Caco-2 (cell line): ENCODE data around the gene RUNX2. TPM values are rescaled to one million over a fixed set of nuclear protein-coding genes. Genes with fewer than 3 reads are reported as not detected.

Experiments
- BruUV-seq: library from RNA; stranded (reverse); fragments of 400-500 nt; replicated peaks from 2 replicates; lab custom pipeline; 2021; lab: Mats Ljungman, UMichigan
- CTCF ChIA-PET: fragments of 300-600 bp; sonication (Branson Sonifier 250); formaldehyde crosslinking; loops from one replicate; lab custom pipeline; 2022; ENCODE audit warnings: antibody characterized with exemption; lab: Charles Lee
- POLR2A ChIA-PET: fragments of 300-600 bp; sonication (Branson Sonifier 250); formaldehyde crosslinking; loops from one replicate; lab custom pipeline; 2022; ENCODE audit warnings: antibody characterized with exemption; lab: Charles Lee
- DNase-seq, 2 experiments: peaks; one replicate each; pipeline versions ENCODE4 v3.0.0 to v3.0.0-alpha.2; 2020 to 2022
- H3K27me3 ChIP-seq: replicated peaks from 2 replicates; pipeline ENCODE4 v1.6.0; 2011; ENCODE audit warnings: low read length; ENCODE audit not compliant: control insufficient read depth, insufficient read depth
- H3K36me3 ChIP-seq: 2 replicates; pipeline ENCODE4 v1.5.1; 2011; ENCODE audit warnings: low read length; ENCODE audit not compliant: control insufficient read depth, insufficient read depth
- H3K4me1 ChIP-seq: fragments of 250-450 bp; sonication (Bioruptor Pico); 2 replicates; pipeline ENCODE4 v1.5.1; 2020; ENCODE audit warnings: mild to moderate bottlenecking
- H3K4me3 ChIP-seq: 2 replicates; pipeline ENCODE4 v1.5.1; 2011; ENCODE audit warnings: low read depth, mild to moderate bottlenecking, control low read depth, low read length
- H3K9me3 ChIP-seq: fragments of 250-450 bp; sonication (Bioruptor Pico); 2 replicates; pipeline ENCODE4 v1.5.1; 2020; ENCODE audit warnings: mild to moderate bottlenecking, moderate library complexity
- H3K27ac Mint-ChIP-seq: one replicate; pipeline ENCODE4 v1.8.0; 2022; ENCODE audit warnings: mixed read lengths; ENCODE audit not compliant: unreplicated experiment
- H3K27me3 Mint-ChIP-seq: one replicate; pipeline ENCODE4 v1.8.0; 2022; ENCODE audit warnings: mixed read lengths; ENCODE audit not compliant: insufficient read depth, unreplicated experiment
- H3K36me3 Mint-ChIP-seq: one replicate; pipeline ENCODE4 v1.8.0; 2022; ENCODE audit warnings: mild to moderate bottlenecking, mixed read lengths; ENCODE audit not compliant: insufficient read depth, unreplicated experiment
- H3K4me1 Mint-ChIP-seq: one replicate; pipeline ENCODE4 v1.8.0; 2022; ENCODE audit warnings: low read depth, mixed read lengths; ENCODE audit not compliant: unreplicated experiment
- H3K4me3 Mint-ChIP-seq: one replicate; pipeline ENCODE4 v1.8.0; 2022; ENCODE audit warnings: mild to moderate bottlenecking, moderate library complexity, mixed read lengths; ENCODE audit not compliant: unreplicated experiment
- H3K9me3 Mint-ChIP-seq: one replicate; pipeline ENCODE4 v1.8.0; 2022; ENCODE audit warnings: mixed read lengths; ENCODE audit not compliant: unreplicated experiment
- CTCF ChIP-seq, 2 experiments: fragments of 200-600 bp in 1 of 2; IDR thresholded peaks; 1 replicate in 1 of 2; 2 replicates in 1 of 2; pipeline versions ENCODE4 v1.5.1 to v1.8.0; 2011 to 2022; ENCODE audit warnings: antibody characterized with exemption in 1 of 2, control low read depth in 1 of 2, inconsistent platforms in 1 of 2, low read depth in 1 of 2, low read length in 1 of 2, mild to moderate bottlenecking in 1 of 2, moderate library complexity in 1 of 2; ENCODE audit not compliant: insufficient read depth in 1 of 2, severe bottlenecking in 1 of 2, unreplicated experiment in 1 of 2
- intact Hi-C: fragments of 100-400 bp; cut with micrococcal nuclease; formaldehyde crosslinking; loops from one replicate; pipeline ENCODE4 v1.10.0; 2022; ENCODE audit not compliant: unreplicated experiment
- total RNA-seq: library from RNA; stranded (reverse); gene quantifications from 2 replicates; pipeline ENCODE4 v1.2.3, GENCODE V29; 2022

Gene RUNX2
- total RNA-seq, 1 experiment from 2014 or later, result not detected

- DNase-seq, result no peak
- no TSS peak for BruUV-seq
- Mint-ChIP-seq H3K27ac (no peak overlapping the region), H3K36me3 (no peaks in the 10 kb centered on the region), H3K4me3 (no peak overlapping the region), H3K27me3 (no peaks in the 10 kb centered on the region), H3K4me1 (no peaks in the 10 kb centered on the region), H3K9me3 (no peaks in the 10 kb centered on the region)
- Histone ChIP-seq H3K27me3 (no peaks in the 10 kb centered on the region; the same call in none of the 2 replicates), H3K4me3 (no peak overlapping the region), H3K4me1 (no peaks in the 10 kb centered on the region), H3K36me3 (no peaks in the 10 kb centered on the region), H3K9me3 (no peaks in the 10 kb centered on the region)
- TF ChIP-seq CTCF (IDR thresholded peaks at IDR 0.05; ENCODE audit: insufficient read depth in 1 of 2, low read depth in 1 of 2, low read length in 1 of 2, severe bottlenecking in 1 of 2, unreplicated experiment in 1 of 2), result no peak
- intact Hi-C loops, result no loop called here
- ChIA-PET CTCF (no interaction called here), POLR2A (no interaction called here)
These were observed 105.6 kb downstream of the RUNX2 start for GRCh38 chr6:45433533-45434380.

GRCh38 chr6:45434381-45434700, 106.2 kb downstream of the RUNX2 start:
- no peak for TF ChIP-seq CTCF (IDR thresholded peaks at IDR 0.05; ENCODE audit: insufficient read depth in 1 of 2, low read depth in 1 of 2, low read length in 1 of 2, severe bottlenecking in 1 of 2, unreplicated experiment in 1 of 2)
- H3K4me3 Mint-ChIP-seq, result no peak overlapping the region
- H3K27me3 ChIP-seq, result no peaks in the 10 kb centered on the region; the same call in none of the 2 replicates
- no peaks in the 10 kb centered on the region for H3K9me3 Mint-ChIP-seq
- no peaks in the 10 kb centered on the region for H3K27me3 Mint-ChIP-seq
- H3K4me1 ChIP-seq, result no peaks in the 10 kb centered on the region
- H3K36me3 Mint-ChIP-seq, result no peaks in the 10 kb centered on the region
- DNase-seq, result no peak
- H3K27ac Mint-ChIP-seq, result no peak overlapping the region
- BruUV-seq, result no TSS peak
- no peak overlapping the region for H3K4me3 ChIP-seq
- ChIA-PET CTCF (no interaction called here), POLR2A (no interaction called here)
- H3K4me1 Mint-ChIP-seq, result no peaks in the 10 kb centered on the region
- H3K36me3 ChIP-seq, result no peaks in the 10 kb centered on the region
- intact Hi-C loops, result no loop called here
- H3K9me3 ChIP-seq, result no peaks in the 10 kb centered on the region

- Histone ChIP-seq H3K4me1 (no peaks in the 10 kb centered on the region), H3K36me3 (no peaks in the 10 kb centered on the region), H3K9me3 (no peaks in the 10 kb centered on the region), H3K27me3 (no peaks in the 10 kb centered on the region; the same call in none of the 2 replicates), H3K4me3 (no peak overlapping the region)
- POLR2A ChIA-PET, result no interaction called here
- DNase-seq, result no peak
- H3K9me3 Mint-ChIP-seq, result no peaks in the 10 kb centered on the region
- no peaks in the 10 kb centered on the region for H3K36me3 Mint-ChIP-seq
- intact Hi-C loops, result no loop called here
- H3K27me3 Mint-ChIP-seq, result no peaks in the 10 kb centered on the region
- no peak for TF ChIP-seq CTCF (IDR thresholded peaks at IDR 0.05; ENCODE audit: insufficient read depth in 1 of 2, low read depth in 1 of 2, low read length in 1 of 2, severe bottlenecking in 1 of 2, unreplicated experiment in 1 of 2)
- H3K4me3 Mint-ChIP-seq, result no peak overlapping the region
- BruUV-seq, result no TSS peak
- H3K27ac Mint-ChIP-seq, result no peak overlapping the region
- no peaks in the 10 kb centered on the region for H3K4me1 Mint-ChIP-seq
- CTCF ChIA-PET, result no interaction called here
These were observed 108.7 kb downstream of the RUNX2 start for GRCh38 chr6:45436544-45437438.
